Osteocyte (in vitro differentiated cells): ENCODE measurements around the gene TMIGD2. TPM values are rescaled to one million over a fixed set of nuclear protein-coding genes. Genes with fewer than 3 reads are reported as not detected.
A peak's percentile ranks its signal among the peaks of the same experiment; 100 is the strongest.

Source experiments
- DNase-seq: peaks from one replicate; pipeline ENCODE4 v3.0.0; 2021; ENCODE audit warnings: mixed read lengths; ENCODE audit not compliant: unreplicated experiment; ENCODE audit errors: extremely low spot score
- H3K27ac Mint-ChIP-seq: one replicate; pipeline ENCODE4 v1.8.0; 2021; ENCODE audit warnings: mild to moderate bottlenecking, mixed read lengths; ENCODE audit not compliant: unreplicated experiment
- H3K27me3 Mint-ChIP-seq: one replicate; pipeline ENCODE4 v1.8.0; 2021; ENCODE audit warnings: mixed read lengths; ENCODE audit not compliant: unreplicated experiment
- H3K36me3 Mint-ChIP-seq: one replicate; pipeline ENCODE4 v1.8.0; 2021; ENCODE audit warnings: mixed read lengths; ENCODE audit not compliant: unreplicated experiment
- H3K4me1 Mint-ChIP-seq: one replicate; pipeline ENCODE4 v1.8.0; 2021; ENCODE audit warnings: mixed read lengths; ENCODE audit not compliant: unreplicated experiment
- H3K4me3 Mint-ChIP-seq: one replicate; pipeline ENCODE4 v1.8.0; 2021; ENCODE audit warnings: mild to moderate bottlenecking, moderate library complexity, mixed read lengths; ENCODE audit not compliant: unreplicated experiment
- H3K9me3 Mint-ChIP-seq: one replicate; pipeline ENCODE4 v1.8.0; 2021; ENCODE audit warnings: mixed read lengths; ENCODE audit not compliant: unreplicated experiment
- total RNA-seq: library from RNA; stranded (reverse); gene quantifications from 2 replicates; pipeline ENCODE4 v1.2.1, GENCODE V29; 2021
- TF ChIP-seq, protein P1 (sequence below): fragments of 200-600 bp; sonication (generic); IDR thresholded peaks from 2 replicates; pipeline ENCODE4 v1.5.0; 2021; ENCODE audit warnings: antibody characterized with exemption, mild to moderate bottlenecking, moderate library complexity

The TMIGD2 gene
- total RNA-seq, 1 donor from 2014 or later = not detected

GRCh38 chr19:4305659-4306058, 3.5 kb upstream of the TMIGD2 start:
- TF ChIP-seq, protein P1, sequence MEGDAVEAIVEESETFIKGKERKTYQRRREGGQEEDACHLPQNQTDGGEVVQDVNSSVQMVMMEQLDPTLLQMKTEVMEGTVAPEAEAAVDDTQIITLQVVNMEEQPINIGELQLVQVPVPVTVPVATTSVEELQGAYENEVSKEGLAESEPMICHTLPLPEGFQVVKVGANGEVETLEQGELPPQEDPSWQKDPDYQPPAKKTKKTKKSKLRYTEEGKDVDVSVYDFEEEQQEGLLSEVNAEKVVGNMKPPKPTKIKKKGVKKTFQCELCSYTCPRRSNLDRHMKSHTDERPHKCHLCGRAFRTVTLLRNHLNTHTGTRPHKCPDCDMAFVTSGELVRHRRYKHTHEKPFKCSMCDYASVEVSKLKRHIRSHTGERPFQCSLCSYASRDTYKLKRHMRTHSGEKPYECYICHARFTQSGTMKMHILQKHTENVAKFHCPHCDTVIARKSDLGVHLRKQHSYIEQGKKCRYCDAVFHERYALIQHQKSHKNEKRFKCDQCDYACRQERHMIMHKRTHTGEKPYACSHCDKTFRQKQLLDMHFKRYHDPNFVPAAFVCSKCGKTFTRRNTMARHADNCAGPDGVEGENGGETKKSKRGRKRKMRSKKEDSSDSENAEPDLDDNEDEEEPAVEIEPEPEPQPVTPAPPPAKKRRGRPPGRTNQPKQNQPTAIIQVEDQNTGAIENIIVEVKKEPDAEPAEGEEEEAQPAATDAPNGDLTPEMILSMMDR = no peak
- H3K4me3 Mint-ChIP-seq = peak overlapping the region; percentile 69
- no peaks in the 10 kb centered on the region for H3K36me3 Mint-ChIP-seq
- H3K4me1 Mint-ChIP-seq = peaks cover 10% of the 10 kb centered on the region
- H3K27me3 Mint-ChIP-seq = no peaks in the 10 kb centered on the region
- H3K9me3 Mint-ChIP-seq = no peaks in the 10 kb centered on the region
- DNase-seq = no peak
- H3K27ac Mint-ChIP-seq = no peak overlapping the region

- TF ChIP-seq, protein P1 = no peak
- no peak overlapping the region for H3K27ac Mint-ChIP-seq
- no peaks in the 10 kb centered on the region for H3K36me3 Mint-ChIP-seq
Measured at GRCh38 chr19:4305257-4305612, 3.0 kb upstream of the TMIGD2 start.

GRCh38 chr19:4304538-4305256, 2.5 kb upstream of the TMIGD2 start, which contains the start of gene FSD1:
FSD1 (plus strand) TSS chr19:4304598; CDS start chr19:4304747, 149 bp downstream.
- TF ChIP-seq, protein P1 = no peak
- Mint-ChIP-seq H3K4me3 (peak within 1 kb of the TSS; percentile 69), H3K9me3 (no peaks in the 10 kb centered on the region), H3K4me1 (peaks cover 10% of the 10 kb centered on the region), H3K27me3 (no peaks in the 10 kb centered on the region), H3K36me3 (no peaks in the 10 kb centered on the region), H3K27ac (no peak within 1 kb of the TSS)
- DNase-seq = peak; percentile 92

More at GRCh38 chr19:4305257-4305612, 3.0 kb upstream of the TMIGD2 start:
- DNase-seq = no peak
- Mint-ChIP-seq H3K9me3 (no peaks in the 10 kb centered on the region), H3K4me3 (peak overlapping the region; percentile 69), H3K27me3 (no peaks in the 10 kb centered on the region), H3K4me1 (peaks cover 10% of the 10 kb centered on the region)

GRCh38 chr19:4303819-4304537, 1.8 kb upstream of the TMIGD2 start:
- TF ChIP-seq, protein P1 = no peak
- Mint-ChIP-seq H3K27ac (no peak overlapping the region), H3K4me3 (peak overlapping the region; percentile 55), H3K27me3 (no peaks in the 10 kb centered on the region), H3K9me3 (no peaks in the 10 kb centered on the region), H3K4me1 (peaks cover 10% of the 10 kb centered on the region), H3K36me3 (no peaks in the 10 kb centered on the region)
- DNase-seq = no peak

- Mint-ChIP-seq H3K27me3 (no peaks in the 10 kb centered on the region), H3K36me3 (no peaks in the 10 kb centered on the region), H3K27ac (no peak overlapping the region), H3K4me3 (no peak overlapping the region), H3K4me1 (peaks cover 9% of the 10 kb centered on the region), H3K9me3 (no peaks in the 10 kb centered on the region)
- no peak for DNase-seq
- TF ChIP-seq, protein P1 = no peak
Measured at GRCh38 chr19:4301590-4302242, 473 bp downstream of the TMIGD2 start.
